GM12878 (cell line): ENCODE results near the gene IL3RA. TPM values are rescaled to one million over a fixed set of nuclear protein-coding genes. Genes with fewer than 3 reads are reported as not detected.

Experiments used
- CEBPZ ChIP-seq: fragments of 150-350 bp; IDR thresholded peaks from 2 replicates; pipeline ENCODE4 v1.6.1; 2016; ENCODE audit warnings: low read depth, low read length
- CREB1 ChIP-seq: IDR thresholded peaks from 2 replicates; pipeline ENCODE4 v1.6.1; 2012; ENCODE audit warnings: low read depth, mild to moderate bottlenecking, inconsistent platforms
- FOXM1 ChIP-seq: IDR thresholded peaks from 2 replicates; pipeline ENCODE4 v1.6.1; 2012; ENCODE audit warnings: low read depth, mild to moderate bottlenecking, inconsistent platforms, low read length, moderate library complexity
- HDGF ChIP-seq: fragments of 450-650 bp; IDR thresholded peaks from 2 replicates; pipeline ENCODE4 v1.6.1; 2016; ENCODE audit warnings: antibody characterized with exemption
- MYC ChIP-seq: IDR thresholded peaks from 2 replicates; pipeline ENCODE4 v1.6.1; 2011; ENCODE audit warnings: mild to moderate bottlenecking, low read length, moderate library complexity, inconsistent platforms; ENCODE audit not compliant: insufficient read depth, insufficient replicate concordance, insufficient read length, severe bottlenecking
- NKRF ChIP-seq: fragments of 450-650 bp; conservative IDR thresholded peaks from 2 replicates; pipeline ENCODE4 v1.6.1; 2017; ENCODE audit warnings: mild to moderate bottlenecking, moderate library complexity
- POU2F2 ChIP-seq: IDR thresholded peaks from 3 replicates; pipeline ENCODE4 v1.6.1; 2011; ENCODE audit warnings: low read depth, mild to moderate bottlenecking, low read length, borderline replicate concordance
- REST ChIP-seq: IDR thresholded peaks from 2 replicates; pipeline ENCODE4 v1.6.1; 2012; ENCODE audit warnings: mild to moderate bottlenecking, low read depth, low read length
- SIN3A ChIP-seq: IDR thresholded peaks from 2 replicates; pipeline ENCODE4 v1.6.1; 2012; ENCODE audit warnings: low read depth, low read length, improper control_type of control experiment
- SMC3 ChIP-seq: IDR thresholded peaks from 2 replicates; pipeline ENCODE4 v1.6.1; 2011; ENCODE audit warnings: low read length, improper control_type of control experiment, borderline replicate concordance
- SP1 ChIP-seq: IDR thresholded peaks from one replicate; pipeline ENCODE4 v1.6.1; 2011; ENCODE audit warnings: low read depth, low read length
- polyA plus RNA-seq, 11 experiments: library from polyadenylated mRNA; depleted of rRNA in 4 of 11; unstranded in 6 of 11; stranded (reverse) in 5 of 11; fragments of >200 nt; fragmentation: Nextera tagmentation in 4 of 11; fragmentation: Illumina TruSeq in 1 of 11; extraction: Ambion mirVana in 4 of 11; extraction: Trizol in 1 of 11; gene quantifications; 1 replicate in 1 of 11; 2 replicates in 10 of 11; pipeline versions ENCODE4 v1.2.1 to v1.2.3, GENCODE V29; 2011 to 2016; ENCODE audit warnings: inconsistent platforms in 2 of 11, missing spikeins in 2 of 11, low read depth in 1 of 11
- total RNA-seq, 4 experiments: library from RNA; depleted of rRNA in 3 of 4; stranded (reverse); fragments of >200 nt in 3 of 4; fragmentation: Illumina TruSeq in 1 of 4; extraction: Trizol in 1 of 4; gene quantifications; 2 replicates each; pipeline versions ENCODE4 v1.2.1 to v1.2.3, GENCODE V29; 2013 to 2021
- TF ChIP-seq, protein P1 (sequence below): fragments of 450-650 bp; IDR thresholded peaks from 2 replicates; pipeline ENCODE4 v1.6.1; 2017; ENCODE audit warnings: mild to moderate bottlenecking
- TF ChIP-seq, protein P2 (sequence below): fragments of 450-650 bp; IDR thresholded peaks from 2 replicates; pipeline ENCODE4 v1.6.1; 2017; ENCODE audit warnings: mild to moderate bottlenecking, moderate library complexity

IL3RA gene
- total and polyA plus RNA-seq, 10 of the 15 experiments (the other 5 are each of a cell fraction or from before 2014, with no cell fraction given), result 2.1 to 31.1 (median 17.9) TPM

DNA sequence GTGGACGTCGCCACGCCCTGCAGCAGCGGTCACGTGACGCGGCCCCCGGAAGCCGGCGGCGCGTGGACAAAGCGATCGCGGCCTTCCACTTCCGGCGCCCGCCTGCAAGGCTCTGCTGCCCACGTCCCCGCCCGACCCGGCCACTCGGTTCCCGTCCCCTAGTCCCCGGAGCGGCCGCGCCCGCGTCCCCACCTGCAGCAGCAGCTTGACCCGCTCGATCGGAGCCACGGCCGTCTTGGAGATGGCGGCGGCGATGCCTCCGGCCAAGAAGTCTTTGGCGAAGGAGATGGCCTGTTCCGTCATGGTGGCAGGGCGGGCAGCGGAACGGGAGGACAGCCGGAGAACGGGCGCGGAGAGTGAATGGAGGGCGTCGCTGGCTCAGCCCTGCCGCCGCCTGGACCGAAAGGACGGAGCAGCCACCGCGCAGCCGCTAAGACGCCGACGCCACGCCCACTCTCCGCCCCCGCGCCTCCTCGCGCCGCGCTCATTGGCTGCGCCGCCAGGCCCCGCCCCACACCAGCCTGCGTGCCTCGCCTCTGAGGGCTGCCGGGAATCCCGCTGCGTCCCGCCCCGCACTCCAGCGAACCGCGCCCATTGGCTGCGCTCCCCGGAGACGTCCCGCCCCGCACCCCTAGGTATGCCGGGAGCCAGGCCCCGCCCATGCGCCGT, 55.3 kb downstream of the IL3RA start, which contains the start of gene SLC25A6 (continued):
- TF ChIP-seq, protein P1, sequence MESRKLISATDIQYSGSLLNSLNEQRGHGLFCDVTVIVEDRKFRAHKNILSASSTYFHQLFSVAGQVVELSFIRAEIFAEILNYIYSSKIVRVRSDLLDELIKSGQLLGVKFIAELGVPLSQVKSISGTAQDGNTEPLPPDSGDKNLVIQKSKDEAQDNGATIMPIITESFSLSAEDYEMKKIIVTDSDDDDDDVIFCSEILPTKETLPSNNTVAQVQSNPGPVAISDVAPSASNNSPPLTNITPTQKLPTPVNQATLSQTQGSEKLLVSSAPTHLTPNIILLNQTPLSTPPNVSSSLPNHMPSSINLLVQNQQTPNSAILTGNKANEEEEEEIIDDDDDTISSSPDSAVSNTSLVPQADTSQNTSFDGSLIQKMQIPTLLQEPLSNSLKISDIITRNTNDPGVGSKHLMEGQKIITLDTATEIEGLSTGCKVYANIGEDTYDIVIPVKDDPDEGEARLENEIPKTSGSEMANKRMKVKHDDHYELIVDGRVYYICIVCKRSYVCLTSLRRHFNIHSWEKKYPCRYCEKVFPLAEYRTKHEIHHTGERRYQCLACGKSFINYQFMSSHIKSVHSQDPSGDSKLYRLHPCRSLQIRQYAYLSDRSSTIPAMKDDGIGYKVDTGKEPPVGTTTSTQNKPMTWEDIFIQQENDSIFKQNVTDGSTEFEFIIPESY, result 0 out of 2 replicates have a peak, but pooled peaks have one; percentile 57
- TF ChIP-seq MYC (peak; percentile 75), CEBPZ (no peak), SP1 (peak; percentile 86), NKRF (peak; percentile 99), HDGF (peak; percentile 59), REST (0 out of 2 replicates have a peak, but pooled peaks have one; percentile 12), SIN3A (no peak; the same call in none of the 2 replicates), SMC3 (no peak), CREB1 (no peak), FOXM1 (no peak), POU2F2 (0 out of 3 replicates have a peak, but pooled peaks have one; percentile 27)
- TF ChIP-seq, protein P2, sequence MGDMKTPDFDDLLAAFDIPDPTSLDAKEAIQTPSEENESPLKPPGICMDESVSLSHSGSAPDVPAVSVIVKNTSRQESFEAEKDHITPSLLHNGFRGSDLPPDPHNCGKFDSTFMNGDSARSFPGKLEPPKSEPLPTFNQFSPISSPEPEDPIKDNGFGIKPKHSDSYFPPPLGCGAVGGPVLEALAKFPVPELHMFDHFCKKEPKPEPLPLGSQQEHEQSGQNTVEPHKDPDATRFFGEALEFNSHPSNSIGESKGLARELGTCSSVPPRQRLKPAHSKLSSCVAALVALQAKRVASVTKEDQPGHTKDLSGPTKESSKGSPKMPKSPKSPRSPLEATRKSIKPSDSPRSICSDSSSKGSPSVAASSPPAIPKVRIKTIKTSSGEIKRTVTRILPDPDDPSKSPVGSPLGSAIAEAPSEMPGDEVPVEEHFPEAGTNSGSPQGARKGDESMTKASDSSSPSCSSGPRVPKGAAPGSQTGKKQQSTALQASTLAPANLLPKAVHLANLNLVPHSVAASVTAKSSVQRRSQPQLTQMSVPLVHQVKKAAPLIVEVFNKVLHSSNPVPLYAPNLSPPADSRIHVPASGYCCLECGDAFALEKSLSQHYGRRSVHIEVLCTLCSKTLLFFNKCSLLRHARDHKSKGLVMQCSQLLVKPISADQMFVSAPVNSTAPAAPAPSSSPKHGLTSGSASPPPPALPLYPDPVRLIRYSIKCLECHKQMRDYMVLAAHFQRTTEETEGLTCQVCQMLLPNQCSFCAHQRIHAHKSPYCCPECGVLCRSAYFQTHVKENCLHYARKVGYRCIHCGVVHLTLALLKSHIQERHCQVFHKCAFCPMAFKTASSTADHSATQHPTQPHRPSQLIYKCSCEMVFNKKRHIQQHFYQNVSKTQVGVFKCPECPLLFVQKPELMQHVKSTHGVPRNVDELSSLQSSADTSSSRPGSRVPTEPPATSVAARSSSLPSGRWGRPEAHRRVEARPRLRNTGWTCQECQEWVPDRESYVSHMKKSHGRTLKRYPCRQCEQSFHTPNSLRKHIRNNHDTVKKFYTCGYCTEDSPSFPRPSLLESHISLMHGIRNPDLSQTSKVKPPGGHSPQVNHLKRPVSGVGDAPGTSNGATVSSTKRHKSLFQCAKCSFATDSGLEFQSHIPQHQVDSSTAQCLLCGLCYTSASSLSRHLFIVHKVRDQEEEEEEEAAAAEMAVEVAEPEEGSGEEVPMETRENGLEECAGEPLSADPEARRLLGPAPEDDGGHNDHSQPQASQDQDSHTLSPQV, result no peak
